Brain pericyte (primary cell): ENCODE results near the gene MGAT4A.

Source experiments
- DNase-seq: peaks from one replicate; pipeline ENCODE4 v3.0.0-alpha.2; 2012; ENCODE audit warnings: low read depth, low spot score

The MGAT4A gene

GRCh38 chr2:98658816-98659490 is 72.0 kb downstream of the MGAT4A start:
- DNase-seq: no peak

- DNase-seq: no peak
Observed at GRCh38 chr2:98656800-98657199, 74.1 kb downstream of the MGAT4A start.

- DNase-seq: no peak
Observed at GRCh38 chr2:98654699-98655495, 76.0 kb downstream of the MGAT4A start.

GRCh38 chr2:98650998-98651397 is 79.9 kb downstream of the MGAT4A start:
- DNase-seq: no peak

GRCh38 chr2:98649992-98650375 is 80.9 kb downstream of the MGAT4A start:
- DNase-seq: no peak

- DNase-seq: peak; percentile 36
Observed at GRCh38 chr2:98649135-98649991, 81.6 kb downstream of the MGAT4A start.

GRCh38 chr2:98648451-98648850 is 82.5 kb downstream of the MGAT4A start:
- no peak for DNase-seq

GRCh38 chr2:98647636-98648035 is 83.3 kb downstream of the MGAT4A start:
- DNase-seq: no peak

- DNase-seq: no peak
Observed at GRCh38 chr2:98643496-98644100, 87.3 kb downstream of the MGAT4A start.

- DNase-seq: no peak
Observed at GRCh38 chr2:98637401-98638147, 93.4 kb downstream of the MGAT4A start.

GRCh38 chr2:98634406-98635092 is 96.4 kb downstream of the MGAT4A start:
- DNase-seq: no peak

- no peak for DNase-seq
Observed at GRCh38 chr2:98632351-98632750, 98.6 kb downstream of the MGAT4A start.

GRCh38 chr2:98623657-98624056 is 107.3 kb downstream of the MGAT4A start:
- no peak for DNase-seq

GRCh38 chr2:98617149-98617548 is 113.8 kb downstream of the MGAT4A start:
- no peak for DNase-seq

- DNase-seq: no peak
Observed at GRCh38 chr2:98615481-98615880, 115.5 kb downstream of the MGAT4A start.

- no peak for DNase-seq
Observed at GRCh38 chr2:98614024-98614739, 116.8 kb downstream of the MGAT4A start.

- DNase-seq: no peak
Observed at GRCh38 chr2:98608962-98609604, 121.8 kb downstream of the MGAT4A start.

GRCh38 chr2:98608116-98608961 is 122.6 kb downstream of the MGAT4A start, which contains the start of the genes COA5 and UNC50:
COA5 (minus strand) TSS chr2:98608512; CDS start chr2:98608405, 107 bp downstream.
UNC50 (plus strand) TSS chr2:98608589; CDS start chr2:98609760, 1,171 bp downstream.
- peak; percentile 62 for DNase-seq
